ENCODE measurements around the gene ANO10. TPM values are rescaled to one million over a fixed set of nuclear protein-coding genes. Genes with fewer than 3 reads are reported as not detected.

Gene ANO10
- total and polyA plus RNA-seq, 7 donors, result 9.0 to 30.5 (median 16.8) TPM

DNA sequence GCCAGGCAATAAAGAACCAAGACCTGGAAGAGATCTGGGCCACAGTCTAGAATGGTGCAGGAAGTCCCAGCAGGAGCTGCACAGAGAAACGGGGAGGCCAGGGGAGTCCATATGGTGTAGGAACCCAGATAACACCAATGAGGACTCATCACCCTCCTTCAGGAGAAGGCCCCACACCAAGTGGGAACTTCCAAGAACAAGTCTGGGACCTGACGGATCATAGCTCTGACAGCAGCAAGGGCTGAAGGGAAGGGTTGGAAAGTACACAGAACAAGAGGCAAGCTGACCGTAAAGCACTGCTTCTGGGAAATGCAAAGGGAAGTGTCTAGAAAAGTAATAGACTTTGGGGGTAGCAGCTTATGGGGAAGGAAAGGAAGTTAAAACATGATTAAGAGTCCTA is 34.5 kb downstream of the ANO10 start:
- Histone ChIP-seq H3K27ac (no peak overlapping the region), H3K27me3 (no peaks in the 10 kb centered on the region), H3K4me1 (peaks cover 0 to 27% (median 21%) of the 10 kb centered on the region in 4 donors), H3K36me3 (peaks cover 0 to 10% (median 2%) of the 10 kb centered on the region in 4 donors), H3K4me3 (no peak overlapping the region), H3K9me3 (peaks cover 0 to 3% (median 1%) of the 10 kb centered on the region in 4 donors)
- intact Hi-C loops (cut with DNase I), result no loop called here
- TF ChIP-seq EP300 (IDR thresholded peaks at IDR 0.05) (no peak), POLR2AphosphoS5 (IDR thresholded peaks at IDR 0.05) (no peak), POLR2A (IDR thresholded peaks at IDR 0.05) (no peak)
- TF ChIP-seq, protein P1, sequence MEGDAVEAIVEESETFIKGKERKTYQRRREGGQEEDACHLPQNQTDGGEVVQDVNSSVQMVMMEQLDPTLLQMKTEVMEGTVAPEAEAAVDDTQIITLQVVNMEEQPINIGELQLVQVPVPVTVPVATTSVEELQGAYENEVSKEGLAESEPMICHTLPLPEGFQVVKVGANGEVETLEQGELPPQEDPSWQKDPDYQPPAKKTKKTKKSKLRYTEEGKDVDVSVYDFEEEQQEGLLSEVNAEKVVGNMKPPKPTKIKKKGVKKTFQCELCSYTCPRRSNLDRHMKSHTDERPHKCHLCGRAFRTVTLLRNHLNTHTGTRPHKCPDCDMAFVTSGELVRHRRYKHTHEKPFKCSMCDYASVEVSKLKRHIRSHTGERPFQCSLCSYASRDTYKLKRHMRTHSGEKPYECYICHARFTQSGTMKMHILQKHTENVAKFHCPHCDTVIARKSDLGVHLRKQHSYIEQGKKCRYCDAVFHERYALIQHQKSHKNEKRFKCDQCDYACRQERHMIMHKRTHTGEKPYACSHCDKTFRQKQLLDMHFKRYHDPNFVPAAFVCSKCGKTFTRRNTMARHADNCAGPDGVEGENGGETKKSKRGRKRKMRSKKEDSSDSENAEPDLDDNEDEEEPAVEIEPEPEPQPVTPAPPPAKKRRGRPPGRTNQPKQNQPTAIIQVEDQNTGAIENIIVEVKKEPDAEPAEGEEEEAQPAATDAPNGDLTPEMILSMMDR (IDR thresholded peaks at IDR 0.05), result no peak
- WGBS, 2 donors, result 96 to 98% methylated on average over 3 of the region's 3 CpGs
- no peak for DNase-seq

DNA sequence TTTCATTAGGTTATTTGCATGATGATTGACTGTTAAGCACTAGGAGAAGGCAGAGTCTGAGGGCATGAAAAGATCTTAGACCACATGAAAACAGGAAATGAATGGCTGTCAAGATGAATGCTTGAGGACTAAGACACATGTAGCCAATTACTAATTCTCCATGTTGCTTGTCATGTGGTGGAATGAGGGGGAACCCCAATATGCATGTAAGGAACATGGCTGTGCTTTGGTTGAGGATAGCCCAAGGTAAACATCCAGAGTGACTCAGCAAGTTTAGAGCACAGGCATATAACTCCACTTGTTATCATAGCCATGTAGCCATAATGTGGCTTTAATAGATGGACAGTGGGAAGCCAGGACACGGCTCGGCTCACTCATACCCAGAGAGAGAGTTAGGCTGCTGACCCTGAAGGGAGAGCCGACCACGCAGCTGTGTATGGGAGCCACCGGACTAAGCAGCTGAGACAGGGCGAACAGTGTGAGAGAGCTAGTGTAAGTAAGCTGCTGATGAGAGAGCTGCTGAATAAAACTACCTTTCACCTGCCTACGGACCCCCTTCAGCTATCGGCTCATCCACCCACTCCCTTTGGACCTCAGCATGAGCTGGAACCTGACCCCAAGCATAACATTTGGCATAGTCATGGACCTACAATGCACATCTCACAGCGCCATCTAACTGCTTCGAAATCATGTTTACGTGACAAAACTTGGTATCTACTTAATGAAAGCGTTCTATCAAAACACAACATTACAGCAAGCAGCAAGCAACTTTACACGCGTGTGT is 37.6 kb downstream of the ANO10 start:
- 97 to 99% methylated on average over 14 of the region's 14 CpGs for whole genome bisulfite sequencing, 2 donors
- Histone ChIP-seq H3K27ac (peak overlapping the region in 1 of 4 donors; percentile 70), H3K27me3 (no peaks in the 10 kb centered on the region), H3K4me1 (peaks cover 0 to 27% (median 22%) of the 10 kb centered on the region in 4 donors), H3K36me3 (no peaks in the 10 kb centered on the region), H3K9me3 (no peaks in the 10 kb centered on the region), H3K4me3 (no peak overlapping the region)
- no peak for DNase-seq
- intact Hi-C loops (cut with DNase I), result loop anchor here (5.0 kb wide), 1 partner anchor 38 kb away; the partner anchor contains the start of gene ANO10
- TF ChIP-seq POLR2A (IDR thresholded peaks at IDR 0.05) (no peak), POLR2AphosphoS5 (IDR thresholded peaks at IDR 0.05) (no peak), EP300 (IDR thresholded peaks at IDR 0.05) (no peak)
- TF ChIP-seq, protein P1 (IDR thresholded peaks at IDR 0.05), result no peak

DNA sequence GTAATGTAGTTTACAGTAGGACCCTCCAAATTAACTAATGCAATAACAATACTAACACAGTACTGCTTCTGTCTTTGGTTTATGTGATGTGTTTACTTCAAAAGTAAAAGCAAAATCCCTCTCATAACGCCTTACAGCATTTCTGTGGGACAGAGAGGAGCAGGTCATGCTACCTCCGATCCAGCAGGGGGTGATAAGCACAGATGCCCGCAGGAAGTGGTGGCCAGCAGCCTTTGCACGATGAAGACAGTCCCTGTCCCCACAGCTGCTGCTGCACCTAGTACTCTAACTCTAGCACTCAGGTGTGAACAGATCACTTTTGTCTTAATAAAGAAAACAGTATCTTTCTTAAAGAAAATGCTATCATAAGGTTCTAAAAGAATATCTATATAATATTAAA is 38.3 kb downstream of the ANO10 start:
- H3K27me3 ChIP-seq, result no peaks in the 10 kb centered on the region
- no peak overlapping the region for H3K4me3 ChIP-seq
- peaks cover 0 to 27% (median 22%) of the 10 kb centered on the region in 4 donors for H3K4me1 ChIP-seq
- DNase-seq, result no peak
- 84 to 92% methylated on average over 4 of the region's 4 CpGs for WGBS, 2 donors
- TF ChIP-seq POLR2AphosphoS5 (IDR thresholded peaks at IDR 0.05) (no peak), POLR2A (IDR thresholded peaks at IDR 0.05) (no peak), EP300 (IDR thresholded peaks at IDR 0.05) (no peak)
- TF ChIP-seq, protein P1 (IDR thresholded peaks at IDR 0.05), result no peak
- intact Hi-C loops (cut with DNase I), result loop anchor here (5.0 kb wide), 1 partner anchor 39 kb away; the partner anchor contains the start of gene ANO10
- H3K36me3 ChIP-seq, result no peaks in the 10 kb centered on the region
- no peaks in the 10 kb centered on the region for H3K9me3 ChIP-seq
- peak overlapping the region; percentile 50 to 70 (median 64) for H3K27ac ChIP-seq

DNA sequence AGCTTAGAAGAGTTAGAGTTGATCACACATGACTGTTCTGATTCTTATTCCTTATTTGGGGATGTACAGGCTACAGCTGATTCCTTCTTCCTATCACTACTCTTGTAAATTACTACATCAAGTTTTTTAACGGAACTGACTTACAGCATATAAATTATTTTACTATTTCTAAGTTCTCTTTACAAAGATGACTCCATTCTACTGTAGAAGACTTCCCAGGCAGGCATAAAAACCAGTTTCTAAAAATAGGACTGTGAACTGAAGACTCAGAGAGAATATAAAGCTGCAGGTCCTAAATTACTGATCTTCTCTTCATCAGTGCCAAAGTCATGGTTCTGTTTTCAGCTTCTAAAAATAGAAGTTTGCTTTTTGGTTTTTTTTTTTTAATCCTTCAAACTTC is 38.9 kb downstream of the ANO10 start:
- Histone ChIP-seq H3K36me3 (no peaks in the 10 kb centered on the region), H3K27me3 (no peaks in the 10 kb centered on the region), H3K27ac (peak overlapping the region; percentile 50 to 70 (median 64)), H3K4me1 (peaks cover 0 to 27% (median 22%) of the 10 kb centered on the region in 4 donors), H3K4me3 (no peak overlapping the region), H3K9me3 (no peaks in the 10 kb centered on the region)
- no peak for DNase-seq
- TF ChIP-seq POLR2AphosphoS5 (IDR thresholded peaks at IDR 0.05) (peak in 1 of 4 donors; percentile 25), POLR2A (IDR thresholded peaks at IDR 0.05) (no peak)
- intact Hi-C loops (cut with DNase I), result loop anchor here (5.0 kb wide), 1 partner anchor 39 kb away; the partner anchor contains the start of gene ANO10
- WGBS, 2 donors, result 43 to 82% methylated on average over 1 of the region's 1 CpG

DNA sequence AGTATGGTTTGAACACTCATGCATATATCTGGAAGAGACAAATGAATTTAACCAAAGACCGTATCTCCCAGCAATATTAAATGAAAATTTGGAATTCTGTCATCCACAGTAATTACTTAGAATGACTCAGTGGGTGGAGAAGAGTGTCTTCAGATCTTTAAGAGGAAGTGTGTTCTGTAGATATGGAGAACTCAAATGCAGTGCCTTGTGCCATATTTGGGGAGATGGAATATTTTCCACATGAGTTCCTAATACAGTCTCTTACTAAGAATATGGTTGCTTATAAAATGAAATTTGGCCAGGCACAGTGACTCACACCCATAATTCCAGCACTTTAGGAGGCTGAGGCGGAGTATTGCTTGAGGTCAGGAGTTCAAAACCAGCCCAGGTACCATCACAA is 40.5 kb downstream of the ANO10 start:
- Histone ChIP-seq H3K36me3 (peaks cover 0 to 3% (median 0%) of the 10 kb centered on the region in 4 donors), H3K27ac (peak overlapping the region in 1 of 4 donors; percentile 70), H3K4me1 (peaks cover 0 to 27% (median 22%) of the 10 kb centered on the region in 4 donors), H3K4me3 (no peak overlapping the region), H3K27me3 (no peaks in the 10 kb centered on the region), H3K9me3 (no peaks in the 10 kb centered on the region)
- 50 to 79% methylated on average over 2 of the region's 2 CpGs for whole genome bisulfite sequencing, 2 donors
- DNase-seq, result no peak
- TF ChIP-seq, protein P1 (IDR thresholded peaks at IDR 0.05), result no peak
- TF ChIP-seq POLR2A (IDR thresholded peaks at IDR 0.05) (no peak), EP300 (IDR thresholded peaks at IDR 0.05) (no peak), POLR2AphosphoS5 (IDR thresholded peaks at IDR 0.05) (no peak)
- intact Hi-C loops (cut with DNase I), result loop anchor here (5.0 kb wide), 1 partner anchor 41 kb away; the partner anchor contains the start of gene ANO10
